ENCODE data around the gene MED9. TPM values are rescaled to one million over a fixed set of nuclear protein-coding genes. Genes with fewer than 3 reads are reported as not detected.

MED9 gene
- total and polyA plus RNA-seq, 2 of the 8 experiments (the other 6 are each of a cell fraction or from before 2014, with no cell fraction given), result 15.8 to 19.7 TPM

GRCh38 chr17:17535957-17536356 is 59.2 kb downstream of the MED9 start (continued):
- TF ChIP-seq NRF1 (IDR thresholded peaks at IDR 0.05; ENCODE audit: low read depth, low read length), result no peak
- no peak for TF ChIP-seq SRF (IDR thresholded peaks at IDR 0.05; ENCODE audit: low read depth, low read length)
